ENCODE data around the gene DBH. TPM values are rescaled to one million over a fixed set of nuclear protein-coding genes. Genes with fewer than 3 reads are reported as not detected.

The DBH gene
- total and polyA plus RNA-seq, 2 donors (not counting 3 experiments of a cell fraction or from before 2014, with no cell fraction given): not detected

DNA sequence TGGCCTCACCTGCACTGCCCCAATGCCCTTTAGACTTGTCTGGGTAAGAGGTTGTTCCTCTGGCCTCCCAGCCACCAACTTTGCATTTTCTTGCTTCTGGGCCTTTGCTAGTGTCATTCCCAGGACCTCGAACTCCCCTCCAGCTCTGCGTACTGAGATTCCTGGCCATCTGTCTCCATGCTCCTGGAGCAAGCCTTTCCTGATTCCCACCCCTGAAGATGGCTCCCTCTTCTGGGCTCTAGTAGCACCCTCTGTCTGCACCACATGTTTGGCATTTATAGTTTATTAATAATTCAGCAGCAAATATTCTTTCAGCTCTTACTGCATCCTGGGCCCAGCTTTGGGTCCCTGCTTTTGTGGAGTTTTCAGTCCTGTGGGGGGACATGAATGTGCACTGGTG, 41.9 kb upstream of the DBH start:
- Histone ChIP-seq H3K27ac (ENCODE audit: insufficient read depth, low read depth, low read length) (no peak overlapping the region), H3K27me3 (ENCODE audit: control insufficient read depth in 2 of 2, insufficient read depth in 2 of 2, low read length in 2 of 2) (no peaks in the 10 kb centered on the region), H3K9me3 (replicated peaks; ENCODE audit: control insufficient read depth, insufficient read depth, low read length) (peaks cover 1% of the 10 kb centered on the region), H3K4me3 (replicated peaks in 1 of 3; ENCODE audit: insufficient read depth in 1 of 3, low read depth in 1 of 3, low read length in 3 of 3) (no peak overlapping the region), H3K4me1 (ENCODE audit: control insufficient read depth, extremely low read depth, insufficient read depth, low read length) (no peaks in the 10 kb centered on the region), H3K36me3 (ENCODE audit: control insufficient read depth in 2 of 2, extremely low read depth in 1 of 2, insufficient read depth in 2 of 2, low read length in 2 of 2) (no peaks in the 10 kb centered on the region), H2AFZ (ENCODE audit: low read depth, low read length) (no peak overlapping the region), H3K9ac (replicated peaks; ENCODE audit: extremely low read depth, insufficient read depth, low read length) (no peak overlapping the region), H3K9me1 (replicated peaks; ENCODE audit: control insufficient read depth, extremely low read depth, insufficient read depth, low read length) (no peaks in the 10 kb centered on the region), H3K4me2 (ENCODE audit: insufficient read depth, low read length) (no peak overlapping the region), H3K79me2 (ENCODE audit: control insufficient read depth, insufficient read depth, low read length) (no peaks in the 10 kb centered on the region), H4K20me1 (replicated peaks; ENCODE audit: control insufficient read depth, extremely low read depth, insufficient read depth, low read length) (no peaks in the 10 kb centered on the region)
- DNase-seq (ENCODE audit: low read depth, low spot score): no peak
- FAIRE-seq: no peak
- TF ChIP-seq POLR2AphosphoS5 (IDR thresholded peaks at IDR 0.05; ENCODE audit: insufficient read depth, low read depth, low read length) (no peak), POLR2A (IDR thresholded peaks at IDR 0.05; ENCODE audit: low read depth, low read length) (no peak), JUN (IDR thresholded peaks at IDR 0.05; ENCODE audit: borderline replicate concordance, insufficient read depth, insufficient read length, low read depth) (no peak), GATA2 (IDR thresholded peaks at IDR 0.05; ENCODE audit: insufficient read depth, insufficient read length, low read depth, low read length) (no peak), EZH2 (IDR thresholded peaks at IDR 0.05; ENCODE audit: borderline replicate concordance, low read depth, low read length, severe bottlenecking) (no peak), FOS (IDR thresholded peaks at IDR 0.05; ENCODE audit: borderline replicate concordance, insufficient read depth, low read length) (no peak), MYC (IDR thresholded peaks at IDR 0.05; ENCODE audit: low read depth, low read length) (no peak)
- TF ChIP-seq, protein P1, sequence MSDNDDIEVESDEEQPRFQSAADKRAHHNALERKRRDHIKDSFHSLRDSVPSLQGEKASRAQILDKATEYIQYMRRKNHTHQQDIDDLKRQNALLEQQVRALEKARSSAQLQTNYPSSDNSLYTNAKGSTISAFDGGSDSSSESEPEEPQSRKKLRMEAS (IDR thresholded peaks at IDR 0.05; ENCODE audit: insufficient read depth, insufficient read length): no peak
- TF ChIP-seq, protein P2, sequence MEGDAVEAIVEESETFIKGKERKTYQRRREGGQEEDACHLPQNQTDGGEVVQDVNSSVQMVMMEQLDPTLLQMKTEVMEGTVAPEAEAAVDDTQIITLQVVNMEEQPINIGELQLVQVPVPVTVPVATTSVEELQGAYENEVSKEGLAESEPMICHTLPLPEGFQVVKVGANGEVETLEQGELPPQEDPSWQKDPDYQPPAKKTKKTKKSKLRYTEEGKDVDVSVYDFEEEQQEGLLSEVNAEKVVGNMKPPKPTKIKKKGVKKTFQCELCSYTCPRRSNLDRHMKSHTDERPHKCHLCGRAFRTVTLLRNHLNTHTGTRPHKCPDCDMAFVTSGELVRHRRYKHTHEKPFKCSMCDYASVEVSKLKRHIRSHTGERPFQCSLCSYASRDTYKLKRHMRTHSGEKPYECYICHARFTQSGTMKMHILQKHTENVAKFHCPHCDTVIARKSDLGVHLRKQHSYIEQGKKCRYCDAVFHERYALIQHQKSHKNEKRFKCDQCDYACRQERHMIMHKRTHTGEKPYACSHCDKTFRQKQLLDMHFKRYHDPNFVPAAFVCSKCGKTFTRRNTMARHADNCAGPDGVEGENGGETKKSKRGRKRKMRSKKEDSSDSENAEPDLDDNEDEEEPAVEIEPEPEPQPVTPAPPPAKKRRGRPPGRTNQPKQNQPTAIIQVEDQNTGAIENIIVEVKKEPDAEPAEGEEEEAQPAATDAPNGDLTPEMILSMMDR (IDR thresholded peaks at IDR 0.05; ENCODE audit: extremely low read depth in 1 of 2, insufficient read depth in 1 of 2, low read depth in 1 of 2, low read length in 2 of 2): no peak
- CTCF ChIA-PET: no interaction called here
- no TSS peak for BruUV-seq (replicated peaks)
- dilution Hi-C loops (cut with MboI; ENCODE audit: extremely low pct_ligation_motif_present, low sequenced_read_pairs): no loop called here
- intact Hi-C loops (cut with micrococcal nuclease): no loop called here
- POLR2A ChIA-PET: no interaction called here

All from endothelial cell of umbilical vein (primary cell).